Measurements from ENCODE around the gene LRRC3C. TPM values are rescaled to one million over a fixed set of nuclear protein-coding genes. Genes with fewer than 3 reads are reported as not detected.

LRRC3C gene
- total RNA-seq, 2 donors from 2014 or later: not detected

DNA sequence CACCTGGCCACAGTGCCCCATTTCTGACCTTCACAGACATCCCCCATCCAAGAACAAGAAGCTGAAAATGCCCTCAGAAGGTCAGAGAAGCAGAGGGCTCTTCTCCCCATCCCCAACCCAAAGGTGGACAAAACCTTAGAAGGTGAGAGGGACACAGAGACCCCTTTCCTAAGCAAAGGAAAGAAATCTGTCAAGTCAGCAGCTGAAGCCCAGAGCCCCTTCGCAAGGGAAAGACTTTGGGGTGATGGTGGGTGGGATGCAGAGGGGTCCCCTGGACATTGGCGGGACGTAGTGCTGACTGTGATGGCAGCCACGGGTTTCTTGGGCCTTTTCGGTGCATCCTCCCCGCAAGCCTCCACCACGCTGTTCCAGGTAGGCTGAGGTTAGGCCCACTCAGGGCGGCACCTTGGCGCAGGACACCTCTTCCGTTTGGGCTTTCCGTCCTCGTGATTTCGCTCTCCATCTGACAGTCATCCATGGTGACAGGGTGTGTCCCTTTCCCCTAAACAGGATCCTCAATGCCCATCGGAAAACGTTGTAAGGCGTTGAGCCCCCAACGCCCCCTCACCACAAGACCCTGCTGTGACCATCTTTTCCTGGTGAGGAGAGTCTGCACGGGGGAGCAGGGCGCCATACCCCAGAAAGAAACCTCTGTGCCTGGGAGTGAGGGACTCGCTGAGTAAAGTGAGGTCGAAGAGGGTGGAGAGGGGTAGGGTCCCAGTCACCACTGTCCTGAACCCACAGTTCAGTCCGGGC is 24.6 kb downstream of the LRRC3C start:
- H3K27ac Mint-ChIP-seq: peak overlapping the region; percentile 61
- H3K27me3 Mint-ChIP-seq: no peaks in the 10 kb centered on the region
- no peaks in the 10 kb centered on the region for H3K36me3 Mint-ChIP-seq (ENCODE audit: low read depth)
- H3K9me3 Mint-ChIP-seq: no peaks in the 10 kb centered on the region
- no peak for ATAC-seq (replicated peaks)
- H3K4me1 Mint-ChIP-seq: no peaks in the 10 kb centered on the region
- H3K4me3 Mint-ChIP-seq: peak overlapping the region; percentile 59

DNA sequence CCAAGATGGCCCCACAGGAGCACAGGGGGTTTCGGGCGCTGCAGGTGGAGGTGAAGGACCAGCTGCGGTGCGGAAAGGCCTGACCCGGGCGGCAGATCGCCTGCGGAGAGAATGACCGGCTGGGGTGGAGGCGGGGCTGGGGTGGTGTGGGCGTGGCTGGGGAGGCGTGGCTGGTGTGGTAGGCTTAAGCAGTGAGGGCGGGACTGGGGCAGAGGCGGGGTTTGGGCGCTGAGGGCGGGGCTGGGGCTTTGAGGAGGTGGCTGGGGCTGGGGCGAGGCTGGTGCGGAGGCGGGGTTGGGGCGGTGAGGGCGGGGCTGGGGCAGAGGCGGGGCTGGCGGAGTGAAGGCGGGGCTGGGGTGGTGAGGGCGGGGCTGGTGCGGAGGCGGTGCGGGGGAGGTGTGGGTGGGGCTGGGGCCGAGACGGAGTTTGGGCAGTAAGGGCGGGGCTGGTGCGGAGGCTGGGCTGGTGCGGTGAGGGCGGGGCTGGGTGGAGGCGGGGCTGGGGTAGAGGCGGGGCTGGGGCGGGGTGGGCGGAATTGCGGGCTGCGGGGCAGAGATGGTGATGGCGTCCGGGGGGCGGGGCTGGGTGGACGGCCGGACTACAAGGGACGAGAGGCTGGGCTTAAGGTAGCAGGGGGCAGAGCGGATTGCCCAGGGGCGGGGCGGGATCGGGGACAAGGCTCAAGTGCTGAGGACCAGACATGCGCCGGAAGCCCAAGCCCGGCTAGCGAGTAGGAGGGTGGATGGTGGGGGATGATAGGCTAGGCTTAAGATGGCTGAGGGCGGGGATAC is 25.3 kb downstream of the LRRC3C start:
- Mint-ChIP-seq H3K4me3 (peak overlapping the region; percentile 85), H3K27ac (peak overlapping the region; percentile 87), H3K4me1 (no peaks in the 10 kb centered on the region), H3K27me3 (no peaks in the 10 kb centered on the region), H3K9me3 (no peaks in the 10 kb centered on the region), H3K36me3 (ENCODE audit: low read depth) (no peaks in the 10 kb centered on the region)
- peak; percentile 87 for ATAC-seq (replicated peaks)

DNA sequence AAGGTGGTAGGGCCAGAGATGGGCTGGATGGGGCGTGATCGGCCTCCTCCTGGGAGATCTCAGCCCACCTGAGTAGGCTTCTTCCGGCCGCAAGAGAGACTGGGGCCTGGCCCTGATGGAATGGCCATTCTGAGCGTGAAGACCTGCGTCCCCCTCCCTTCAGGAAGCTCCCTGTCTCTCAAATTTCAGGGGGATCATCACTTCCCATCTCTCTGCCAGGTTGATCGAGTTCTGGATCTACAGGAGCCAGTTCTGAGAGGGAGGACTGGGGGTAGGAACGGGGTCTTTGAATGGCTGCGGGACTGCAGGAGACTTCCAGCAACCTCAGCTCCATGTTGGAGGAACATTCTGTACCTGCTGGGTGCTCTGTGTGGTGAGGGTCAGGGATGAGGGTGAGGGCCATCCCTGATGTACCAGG is 25.9 kb downstream of the LRRC3C start:
- Mint-ChIP-seq H3K4me3 (peak overlapping the region; percentile 85), H3K27me3 (no peaks in the 10 kb centered on the region), H3K9me3 (no peaks in the 10 kb centered on the region), H3K4me1 (no peaks in the 10 kb centered on the region), H3K36me3 (ENCODE audit: low read depth) (no peaks in the 10 kb centered on the region), H3K27ac (peak overlapping the region; percentile 87)
- ATAC-seq (replicated peaks): no peak

- H3K9me3 Mint-ChIP-seq: no peaks in the 10 kb centered on the region
- no peak overlapping the region for H3K4me3 Mint-ChIP-seq
- H3K36me3 Mint-ChIP-seq (ENCODE audit: low read depth): no peaks in the 10 kb centered on the region
- no peaks in the 10 kb centered on the region for H3K27me3 Mint-ChIP-seq
- ATAC-seq (replicated peaks): no peak
- H3K4me1 Mint-ChIP-seq: peaks cover 5% of the 10 kb centered on the region
- H3K27ac Mint-ChIP-seq: no peak overlapping the region
Measured at GRCh38 chr17:39954876-39955275, 27.3 kb downstream of the LRRC3C start.

DNA sequence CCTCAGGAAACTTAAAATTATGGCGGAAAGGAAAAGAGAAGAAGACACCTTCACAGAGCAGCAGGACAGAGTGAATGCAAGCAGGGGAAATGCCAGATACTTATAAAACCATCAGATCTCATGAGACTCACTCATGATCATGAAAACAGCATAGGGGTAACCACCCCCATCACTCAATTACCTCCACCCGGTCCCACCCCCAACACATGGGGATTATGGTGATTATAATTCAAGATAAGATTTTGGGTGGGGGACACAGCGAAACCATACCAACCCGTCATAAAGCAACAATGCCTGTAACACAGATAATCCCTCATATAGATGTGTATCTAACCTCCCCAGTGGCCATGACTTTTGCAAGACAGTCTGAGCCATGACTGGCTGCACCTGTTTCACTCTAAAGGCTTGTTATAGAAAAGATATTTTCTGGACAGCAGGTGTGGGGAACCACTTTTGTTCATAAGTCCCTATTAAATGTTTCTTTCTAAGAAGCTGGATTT is 28.2 kb downstream of the LRRC3C start:
- Mint-ChIP-seq H3K27me3 (no peaks in the 10 kb centered on the region), H3K4me3 (no peak overlapping the region), H3K4me1 (peaks cover 5% of the 10 kb centered on the region), H3K27ac (no peak overlapping the region), H3K9me3 (no peaks in the 10 kb centered on the region), H3K36me3 (ENCODE audit: low read depth) (no peaks in the 10 kb centered on the region)
- ATAC-seq (replicated peaks): no peak

GRCh38 chr17:39960524-39961041 is 33.1 kb downstream of the LRRC3C start:
- ATAC-seq (replicated peaks): no peak
- Mint-ChIP-seq H3K4me3 (no peak overlapping the region), H3K27ac (no peak overlapping the region), H3K27me3 (no peaks in the 10 kb centered on the region), H3K4me1 (peaks cover 12% of the 10 kb centered on the region), H3K9me3 (no peaks in the 10 kb centered on the region), H3K36me3 (ENCODE audit: low read depth) (no peaks in the 10 kb centered on the region)

- Mint-ChIP-seq H3K4me3 (no peak within 1 kb of the TSS), H3K27ac (peak within 1 kb of the TSS; percentile 41), H3K36me3 (ENCODE audit: low read depth) (no peaks in the 10 kb centered on the region), H3K9me3 (no peaks in the 10 kb centered on the region), H3K4me1 (peaks cover 12% of the 10 kb centered on the region), H3K27me3 (no peaks in the 10 kb centered on the region)
- no peak for ATAC-seq (replicated peaks)
Measured at GRCh38 chr17:39962642-39963220, 35.2 kb downstream of the LRRC3C start, which contains the start of gene GSDMA. Gene GSDMA (plus strand): TSS chr17:39963004. CDS start chr17:39965688, 2,684 bp downstream.

- Mint-ChIP-seq H3K4me3 (no peak overlapping the region), H3K27me3 (peaks cover 4% of the 10 kb centered on the region), H3K27ac (peak overlapping the region; percentile 24), H3K4me1 (peaks cover 10% of the 10 kb centered on the region), H3K9me3 (no peaks in the 10 kb centered on the region), H3K36me3 (ENCODE audit: low read depth) (no peaks in the 10 kb centered on the region)
- peak; percentile 57 for ATAC-seq (replicated peaks)
Measured at GRCh38 chr17:39963829-39964228, 36.3 kb downstream of the LRRC3C start.

DNA sequence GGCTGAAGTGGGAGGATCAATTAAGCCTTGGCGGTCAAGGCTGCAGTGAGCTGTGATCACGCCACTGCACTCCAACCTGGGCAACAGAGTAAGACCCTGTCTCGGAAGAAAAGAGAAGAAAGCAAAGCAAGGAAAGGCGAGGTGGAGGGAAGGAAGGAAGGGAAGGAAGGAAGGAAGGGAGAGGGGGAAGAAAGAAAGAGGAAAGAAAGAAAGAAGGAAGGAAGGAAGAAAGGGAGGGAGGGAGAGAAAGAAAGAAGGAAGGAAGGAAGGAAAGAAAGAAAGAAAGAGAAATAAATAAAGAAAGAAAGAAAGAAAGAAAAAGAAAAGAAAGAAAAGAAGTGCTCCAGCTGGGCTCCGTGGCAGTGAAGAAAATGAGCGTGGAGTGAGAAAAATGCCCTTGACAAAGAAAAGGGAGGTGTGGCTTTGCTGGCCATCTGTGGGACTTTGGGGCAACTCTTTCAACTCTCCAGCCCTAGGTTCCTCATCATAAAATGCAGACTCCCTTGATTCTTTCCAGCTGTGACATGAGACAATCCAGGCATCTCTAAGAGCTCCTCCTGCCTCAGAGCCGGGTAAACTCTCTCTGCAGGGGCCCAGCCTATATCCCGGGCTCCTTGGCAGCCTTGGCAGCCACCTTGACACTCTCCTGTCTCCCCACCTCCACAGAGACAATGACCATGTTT is 37.6 kb downstream of the LRRC3C start:
- no peaks in the 10 kb centered on the region for H3K9me3 Mint-ChIP-seq
- peaks cover 6% of the 10 kb centered on the region for H3K4me1 Mint-ChIP-seq
- H3K27ac Mint-ChIP-seq: no peak overlapping the region
- ATAC-seq (replicated peaks): no peak
- no peaks in the 10 kb centered on the region for H3K36me3 Mint-ChIP-seq (ENCODE audit: low read depth)
- H3K27me3 Mint-ChIP-seq: peaks cover 11% of the 10 kb centered on the region
- H3K4me3 Mint-ChIP-seq: no peak overlapping the region

DNA sequence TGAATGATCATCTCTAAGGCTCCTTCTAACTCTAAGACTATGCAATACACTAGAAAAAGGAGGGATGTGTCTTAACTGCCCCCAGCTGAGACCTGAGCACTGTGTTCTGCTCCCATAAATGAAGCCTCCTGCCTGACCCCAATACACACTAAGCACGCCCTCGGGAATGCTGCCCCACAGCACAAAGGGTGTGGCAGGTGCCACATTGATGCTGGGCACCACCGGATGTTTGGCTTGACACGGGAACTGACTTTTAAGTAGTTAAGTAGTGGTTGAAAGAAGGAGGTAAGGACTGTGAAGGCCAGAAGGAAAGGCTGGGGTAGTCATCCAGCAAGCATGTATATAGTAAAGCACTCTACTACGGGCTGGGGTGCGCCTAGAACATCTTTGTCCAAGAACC is 39.2 kb downstream of the LRRC3C start:
- no peak overlapping the region for H3K4me3 Mint-ChIP-seq
- H3K27ac Mint-ChIP-seq: no peak overlapping the region
- H3K36me3 Mint-ChIP-seq (ENCODE audit: low read depth): no peaks in the 10 kb centered on the region
- peaks cover 6% of the 10 kb centered on the region for H3K4me1 Mint-ChIP-seq
- ATAC-seq (replicated peaks): no peak
- H3K27me3 Mint-ChIP-seq: peaks cover 15% of the 10 kb centered on the region
- H3K9me3 Mint-ChIP-seq: no peaks in the 10 kb centered on the region

- Mint-ChIP-seq H3K36me3 (ENCODE audit: low read depth) (no peaks in the 10 kb centered on the region), H3K9me3 (no peaks in the 10 kb centered on the region), H3K27ac (no peak overlapping the region), H3K4me1 (peaks cover 4% of the 10 kb centered on the region), H3K4me3 (no peak overlapping the region), H3K27me3 (peaks cover 15% of the 10 kb centered on the region)
- no peak for ATAC-seq (replicated peaks)
Measured at GRCh38 chr17:39968761-39969160, 41.2 kb downstream of the LRRC3C start.

GRCh38 chr17:39969375-39969774 is 41.8 kb downstream of the LRRC3C start:
- H3K27me3 Mint-ChIP-seq: peaks cover 15% of the 10 kb centered on the region
- no peaks in the 10 kb centered on the region for H3K9me3 Mint-ChIP-seq
- no peak for ATAC-seq (replicated peaks)
- H3K27ac Mint-ChIP-seq: no peak overlapping the region
- no peaks in the 10 kb centered on the region for H3K4me1 Mint-ChIP-seq
- H3K36me3 Mint-ChIP-seq (ENCODE audit: low read depth): no peaks in the 10 kb centered on the region
- no peak overlapping the region for H3K4me3 Mint-ChIP-seq

GRCh38 chr17:39970157-39970692 is 42.7 kb downstream of the LRRC3C start:
- no peak overlapping the region for H3K27ac Mint-ChIP-seq
- H3K4me1 Mint-ChIP-seq: no peaks in the 10 kb centered on the region
- ATAC-seq (replicated peaks): no peak
- peaks cover 15% of the 10 kb centered on the region for H3K27me3 Mint-ChIP-seq
- H3K4me3 Mint-ChIP-seq: no peak overlapping the region
- no peaks in the 10 kb centered on the region for H3K9me3 Mint-ChIP-seq
- no peaks in the 10 kb centered on the region for H3K36me3 Mint-ChIP-seq (ENCODE audit: low read depth)

Measured in activated T-helper 17 cell treated with anti-CD3 and anti-CD28 coated beads, Interleukin-2, amount 50 U/mL, for 72 hours (primary cell).